ENCODE measurements around the gene HOXA1.

The HOXA1 gene

DNA sequence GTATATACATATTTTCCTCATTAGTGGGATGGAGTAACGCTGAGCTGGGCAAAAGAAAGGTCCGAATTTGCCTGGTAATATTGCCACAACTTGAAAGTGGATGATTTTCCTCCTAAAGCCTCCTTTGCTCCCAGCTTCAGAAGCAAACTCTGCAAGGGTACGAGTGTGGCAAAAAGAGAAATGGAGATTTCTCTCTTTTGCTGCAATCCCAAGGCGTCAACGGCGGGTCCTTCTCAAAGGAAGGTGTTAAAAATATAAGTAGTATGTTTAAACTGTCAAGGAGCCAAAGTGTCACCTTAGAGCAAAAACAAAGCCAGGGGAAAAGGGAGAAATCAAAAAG lies 19.1 kb upstream of the HOXA1 start:
- H3K36me3 ChIP-seq (ENCODE audit: insufficient read depth, low read length), result no peaks in the 10 kb centered on the region
- H3K4me1 ChIP-seq (ENCODE audit: insufficient read depth, low read length), result peaks cover 8% of the 10 kb centered on the region
- H3K9ac ChIP-seq (ENCODE audit: low read depth, low read length), result no peak overlapping the region
- no peak overlapping the region for H3K4me3 ChIP-seq (ENCODE audit: low read length)
- WGBS, result 3% methylated on average over 6 of the region's 6 CpGs
- no peak overlapping the region for H3K27ac ChIP-seq (ENCODE audit: low read depth, low read length)
- H3K9me3 ChIP-seq (ENCODE audit: insufficient read depth, low read depth, low read length), result no peaks in the 10 kb centered on the region
- H3K27me3 ChIP-seq (ENCODE audit: insufficient read depth, low read length), result peaks cover 98% of the 10 kb centered on the region

GRCh38 chr7:27113991-27114769 lies 18.4 kb upstream of the HOXA1 start:
- 3% methylated on average over 13 of the region's 26 CpGs for WGBS
- H3K27me3 ChIP-seq (ENCODE audit: insufficient read depth, low read length), result peaks cover 98% of the 10 kb centered on the region
- H3K4me3 ChIP-seq (ENCODE audit: low read length), result no peak overlapping the region
- H3K4me1 ChIP-seq (ENCODE audit: insufficient read depth, low read length), result peaks cover 8% of the 10 kb centered on the region
- no peaks in the 10 kb centered on the region for H3K9me3 ChIP-seq (ENCODE audit: insufficient read depth, low read depth, low read length)
- H3K27ac ChIP-seq (ENCODE audit: low read depth, low read length), result no peak overlapping the region
- no peak overlapping the region for H3K9ac ChIP-seq (ENCODE audit: low read depth, low read length)
- H3K36me3 ChIP-seq (ENCODE audit: insufficient read depth, low read length), result no peaks in the 10 kb centered on the region

DNA sequence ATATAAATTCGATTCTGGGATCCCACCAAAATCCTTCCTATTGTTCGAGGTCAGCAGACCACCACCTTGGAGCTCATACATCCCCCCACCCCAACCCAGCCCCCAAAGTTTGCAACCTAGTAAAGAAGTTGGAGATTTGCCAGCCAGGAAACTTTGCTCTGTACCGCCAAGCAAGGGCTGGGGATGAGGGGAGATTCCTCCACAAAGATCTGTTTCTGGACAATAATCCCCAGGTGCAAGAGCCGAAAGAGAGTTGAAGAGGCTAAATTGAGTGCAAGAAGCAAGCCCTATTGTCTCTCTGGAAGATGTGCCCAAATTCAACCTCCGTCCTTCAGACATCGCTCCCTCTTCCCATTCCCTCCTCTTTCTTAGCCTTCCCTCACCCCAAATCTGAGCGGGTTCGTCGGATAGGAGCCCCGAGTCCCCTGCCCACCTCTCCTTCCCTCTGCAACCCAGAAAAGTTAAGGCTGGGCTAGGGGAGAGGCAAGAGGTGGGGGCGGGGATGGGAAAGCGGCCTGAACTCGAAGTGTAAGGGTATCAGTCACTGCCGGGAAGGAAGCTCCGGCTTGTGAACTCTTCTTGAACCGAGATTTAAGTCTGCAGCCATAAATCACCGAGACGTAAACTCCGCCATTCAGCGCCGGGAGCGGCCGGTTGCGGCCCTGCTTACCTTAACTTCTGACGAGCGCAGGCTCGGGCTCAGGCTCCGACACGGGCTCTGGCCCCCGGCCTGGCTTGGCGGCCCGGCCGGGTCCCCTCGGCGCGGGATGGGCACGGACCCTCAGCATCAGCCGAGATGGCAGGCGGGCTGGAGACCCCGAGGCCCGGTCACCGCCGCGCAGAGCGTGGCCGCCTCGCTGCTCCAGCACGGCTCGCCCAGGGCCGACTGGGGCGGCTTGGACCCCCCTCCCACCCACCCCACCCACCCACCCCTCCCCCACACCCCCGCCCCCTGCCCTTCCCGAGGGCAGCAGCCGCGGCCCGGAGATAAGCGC lies 17.5 kb upstream of the HOXA1 start:
- no peaks in the 10 kb centered on the region for H3K9me3 ChIP-seq (ENCODE audit: insufficient read depth, low read depth, low read length)
- no peak overlapping the region for H3K27ac ChIP-seq (ENCODE audit: low read depth, low read length)
- H3K9ac ChIP-seq (ENCODE audit: low read depth, low read length), result no peak overlapping the region
- H3K4me3 ChIP-seq (ENCODE audit: low read length), result peak overlapping the region; percentile 5; the same call in 1 of the 2 replicates
- H3K36me3 ChIP-seq (ENCODE audit: insufficient read depth, low read length), result no peaks in the 10 kb centered on the region
- 1% methylated on average over 41 of the region's 57 CpGs for WGBS
- H3K27me3 ChIP-seq (ENCODE audit: insufficient read depth, low read length), result peaks cover 98% of the 10 kb centered on the region
- H3K4me1 ChIP-seq (ENCODE audit: insufficient read depth, low read length), result peaks cover 8% of the 10 kb centered on the region

- Histone ChIP-seq H3K9me3 (ENCODE audit: insufficient read depth, low read depth, low read length) (no peaks in the 10 kb centered on the region), H3K4me1 (ENCODE audit: insufficient read depth, low read length) (peaks cover 8% of the 10 kb centered on the region), H3K9ac (ENCODE audit: low read depth, low read length) (no peak overlapping the region), H3K4me3 (ENCODE audit: low read length) (no peak overlapping the region), H3K36me3 (ENCODE audit: insufficient read depth, low read length) (no peaks in the 10 kb centered on the region), H3K27ac (ENCODE audit: low read depth, low read length) (no peak overlapping the region), H3K27me3 (ENCODE audit: insufficient read depth, low read length) (peaks cover 98% of the 10 kb centered on the region)
- WGBS, result 35% methylated on average over 3 of the region's 4 CpGs
Measured at GRCh38 chr7:27112361-27112760, 16.6 kb upstream of the HOXA1 start.

DNA sequence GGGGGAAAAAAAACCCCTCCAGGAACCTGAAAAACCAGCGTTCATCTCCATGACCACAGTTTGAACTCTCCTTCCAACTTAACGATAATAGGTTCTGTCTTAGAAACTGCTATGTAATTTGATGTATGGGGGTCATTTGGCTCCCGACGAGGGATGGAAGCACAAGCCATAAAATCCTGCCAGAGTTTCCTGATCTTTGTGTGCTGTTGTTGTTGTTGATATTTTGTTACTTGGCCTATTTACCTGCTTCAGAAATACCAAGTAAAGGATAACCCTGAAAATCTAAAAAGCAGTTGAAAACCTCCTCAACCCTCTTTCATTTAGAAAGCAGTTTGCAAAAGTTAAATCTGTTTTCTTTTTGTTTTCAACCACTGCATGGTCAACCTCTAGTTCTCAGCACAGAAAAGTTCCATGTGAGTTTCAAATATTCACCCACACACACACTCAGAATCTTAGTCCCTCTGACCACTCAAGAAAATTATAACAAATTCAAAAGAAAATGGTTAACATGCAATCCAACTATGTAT lies 16.0 kb upstream of the HOXA1 start:
- Histone ChIP-seq H3K36me3 (ENCODE audit: insufficient read depth, low read length) (no peaks in the 10 kb centered on the region), H3K4me1 (ENCODE audit: insufficient read depth, low read length) (peaks cover 11% of the 10 kb centered on the region), H3K4me3 (ENCODE audit: low read length) (no peak overlapping the region), H3K9me3 (ENCODE audit: insufficient read depth, low read depth, low read length) (no peaks in the 10 kb centered on the region), H3K27ac (ENCODE audit: low read depth, low read length) (no peak overlapping the region), H3K9ac (ENCODE audit: low read depth, low read length) (no peak overlapping the region), H3K27me3 (ENCODE audit: insufficient read depth, low read length) (peaks cover 98% of the 10 kb centered on the region)
- WGBS, result 6% methylated on average over 3 of the region's 4 CpGs

- H3K4me3 ChIP-seq (ENCODE audit: low read length), result peak overlapping the region; percentile 43
- no peak overlapping the region for H3K27ac ChIP-seq (ENCODE audit: low read depth, low read length)
- WGBS, result 6% methylated on average over 4 of the region's 6 CpGs
- H3K9me3 ChIP-seq (ENCODE audit: insufficient read depth, low read depth, low read length), result no peaks in the 10 kb centered on the region
- H3K27me3 ChIP-seq (ENCODE audit: insufficient read depth, low read length), result peaks cover 98% of the 10 kb centered on the region
- H3K36me3 ChIP-seq (ENCODE audit: insufficient read depth, low read length), result no peaks in the 10 kb centered on the region
- H3K4me1 ChIP-seq (ENCODE audit: insufficient read depth, low read length), result peaks cover 16% of the 10 kb centered on the region
- no peak overlapping the region for H3K9ac ChIP-seq (ENCODE audit: low read depth, low read length)
Measured at GRCh38 chr7:27111042-27111750, 15.4 kb upstream of the HOXA1 start.

DNA sequence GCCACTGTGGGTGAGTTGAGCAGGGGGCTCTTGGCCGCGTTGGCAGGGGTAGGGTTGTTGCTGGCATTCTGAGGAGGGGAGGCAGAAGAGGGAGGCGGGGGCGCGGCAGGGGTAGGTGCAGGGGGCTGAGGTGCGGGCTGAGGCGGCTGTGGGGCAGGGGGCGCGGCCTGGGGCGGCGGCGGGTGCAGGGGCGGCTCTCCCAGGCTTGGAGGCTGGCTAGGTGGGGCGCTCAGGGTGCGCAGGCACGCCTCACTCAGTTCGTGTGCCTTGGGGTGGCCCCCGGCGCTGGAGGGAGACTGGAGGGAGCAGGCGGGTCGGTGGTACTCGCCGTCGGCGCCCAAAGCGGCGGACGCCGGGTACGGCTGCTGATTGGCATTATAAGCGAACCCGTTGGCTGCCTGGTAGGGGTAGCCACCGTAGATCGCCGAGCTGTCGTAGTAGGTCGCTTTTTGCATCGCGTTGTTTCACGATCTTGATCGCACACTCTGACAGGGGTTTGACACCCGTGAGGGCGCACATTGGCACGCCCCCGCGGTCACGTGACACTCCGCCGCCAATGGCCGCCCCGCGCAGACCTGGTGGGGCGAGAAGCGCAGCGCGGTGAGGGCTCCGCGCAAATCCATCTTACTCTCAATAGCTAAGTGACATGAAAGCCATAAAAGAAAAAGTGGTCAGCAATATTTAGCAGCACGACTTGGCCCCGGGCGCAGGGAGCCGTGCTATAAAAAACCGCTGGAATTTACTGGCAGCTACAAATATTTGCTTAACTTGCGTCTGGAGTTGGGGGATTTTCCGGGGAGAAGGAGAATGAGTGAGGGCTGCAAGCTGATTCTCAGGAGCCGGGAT lies 14.6 kb upstream of the HOXA1 start:
- Histone ChIP-seq H3K9ac (ENCODE audit: low read depth, low read length) (no peak overlapping the region), H3K27me3 (ENCODE audit: insufficient read depth, low read length) (peaks cover 98% of the 10 kb centered on the region), H3K36me3 (ENCODE audit: insufficient read depth, low read length) (no peaks in the 10 kb centered on the region), H3K4me3 (ENCODE audit: low read length) (peak overlapping the region; percentile 43), H3K27ac (ENCODE audit: low read depth, low read length) (no peak overlapping the region), H3K4me1 (ENCODE audit: insufficient read depth, low read length) (peaks cover 15% of the 10 kb centered on the region), H3K9me3 (ENCODE audit: insufficient read depth, low read depth, low read length) (no peaks in the 10 kb centered on the region)
- WGBS, result 3% methylated on average over 66 of the region's 66 CpGs

DNA sequence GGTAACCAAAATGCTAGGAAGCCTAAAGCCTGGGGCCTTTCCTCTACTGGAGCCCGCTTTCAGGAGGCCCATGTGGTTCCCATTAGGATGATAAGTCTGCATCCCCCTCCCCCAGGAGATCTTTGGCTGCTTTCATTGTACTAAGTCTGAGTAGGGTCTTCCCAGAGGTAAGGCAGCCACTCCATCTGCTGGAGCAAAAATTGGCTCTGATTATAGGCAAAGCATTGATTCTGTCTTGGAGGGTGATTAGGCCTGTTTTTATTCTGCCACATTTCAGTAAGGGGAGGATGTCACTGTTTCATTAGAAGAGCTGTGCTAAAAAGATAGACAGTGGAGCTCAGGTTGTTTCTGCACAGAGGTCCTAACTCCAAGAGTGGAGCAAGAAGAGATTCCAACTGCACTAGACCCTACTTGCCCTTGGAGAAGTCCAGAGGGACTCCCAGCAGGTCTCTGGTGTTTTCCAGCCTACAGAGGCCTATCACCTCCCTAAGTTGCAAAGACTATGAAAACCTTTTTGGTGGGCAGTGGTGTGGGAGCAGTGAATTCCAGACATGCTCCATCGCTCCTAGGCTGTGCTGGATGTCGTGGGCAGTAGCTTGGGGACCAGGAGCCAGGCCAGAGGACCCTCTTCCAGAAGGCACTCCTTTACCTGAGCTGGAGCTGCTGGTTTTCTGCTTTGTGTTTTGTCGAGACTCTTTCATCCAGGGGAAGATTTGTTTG lies 13.8 kb upstream of the HOXA1 start:
- peaks cover 98% of the 10 kb centered on the region for H3K27me3 ChIP-seq (ENCODE audit: insufficient read depth, low read length)
- no peaks in the 10 kb centered on the region for H3K36me3 ChIP-seq (ENCODE audit: insufficient read depth, low read length)
- H3K9me3 ChIP-seq (ENCODE audit: insufficient read depth, low read depth, low read length), result no peaks in the 10 kb centered on the region
- H3K4me1 ChIP-seq (ENCODE audit: insufficient read depth, low read length), result peaks cover 12% of the 10 kb centered on the region
- WGBS, result 53% methylated on average over 4 of the region's 4 CpGs
- H3K9ac ChIP-seq (ENCODE audit: low read depth, low read length), result no peak overlapping the region
- no peak overlapping the region for H3K4me3 ChIP-seq (ENCODE audit: low read length)
- no peak overlapping the region for H3K27ac ChIP-seq (ENCODE audit: low read depth, low read length)

DNA sequence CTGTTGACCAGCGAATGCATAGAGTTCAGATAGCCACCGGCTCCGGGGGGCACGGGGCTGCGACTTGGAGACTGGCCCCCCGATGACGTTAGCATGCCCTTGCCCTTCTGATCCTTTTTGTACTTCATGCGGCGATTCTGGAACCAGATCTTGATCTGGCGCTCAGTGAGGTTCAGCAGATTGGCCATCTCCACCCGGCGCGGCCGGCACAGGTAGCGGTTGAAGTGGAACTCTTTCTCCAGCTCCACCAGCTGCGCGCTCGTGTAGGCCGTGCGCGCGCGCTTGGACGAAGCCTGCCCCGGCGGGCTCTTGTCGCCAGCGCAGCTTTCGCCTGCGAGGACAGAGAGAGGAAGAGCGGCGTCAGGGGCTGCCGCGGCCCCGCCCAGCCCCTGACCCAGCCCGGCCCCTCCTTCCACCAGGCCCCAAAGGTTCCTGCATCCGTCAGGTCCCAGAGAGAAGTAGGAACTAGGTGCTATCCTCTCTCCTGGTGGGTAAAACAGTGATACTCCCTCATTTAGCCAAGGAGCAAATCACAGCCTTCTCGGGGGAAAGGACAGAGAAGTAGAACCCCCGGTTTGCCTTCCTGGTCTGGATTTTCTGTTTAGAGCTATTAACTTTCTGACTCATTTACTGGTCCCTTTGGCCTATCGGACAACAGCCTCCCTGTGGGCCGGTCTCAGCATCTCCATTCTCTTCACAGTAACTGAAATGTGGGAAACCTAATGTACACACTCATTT lies 12.8 kb upstream of the HOXA1 start:
- no peaks in the 10 kb centered on the region for H3K36me3 ChIP-seq (ENCODE audit: insufficient read depth, low read length)
- H3K9ac ChIP-seq (ENCODE audit: low read depth, low read length), result no peak overlapping the region
- H3K4me1 ChIP-seq (ENCODE audit: insufficient read depth, low read length), result peaks cover 9% of the 10 kb centered on the region; the same call in 1 of the 2 replicates
- no peak overlapping the region for H3K27ac ChIP-seq (ENCODE audit: low read depth, low read length)
- no peak overlapping the region; the same call in 1 of the 2 replicates for H3K4me3 ChIP-seq (ENCODE audit: low read length)
- WGBS, result 3% methylated on average over 40 of the region's 41 CpGs
- H3K9me3 ChIP-seq (ENCODE audit: insufficient read depth, low read depth, low read length), result no peaks in the 10 kb centered on the region
- peaks cover 100% of the 10 kb centered on the region for H3K27me3 ChIP-seq (ENCODE audit: insufficient read depth, low read length)

All from HUES64 (cell line).